ENCODE data around the gene DUOXA1. TPM values are rescaled to one million over a fixed set of nuclear protein-coding genes. Genes with fewer than 3 reads are reported as not detected.

Gene DUOXA1
- total RNA-seq, 1 donor from 2014 or later: not detected

DNA sequence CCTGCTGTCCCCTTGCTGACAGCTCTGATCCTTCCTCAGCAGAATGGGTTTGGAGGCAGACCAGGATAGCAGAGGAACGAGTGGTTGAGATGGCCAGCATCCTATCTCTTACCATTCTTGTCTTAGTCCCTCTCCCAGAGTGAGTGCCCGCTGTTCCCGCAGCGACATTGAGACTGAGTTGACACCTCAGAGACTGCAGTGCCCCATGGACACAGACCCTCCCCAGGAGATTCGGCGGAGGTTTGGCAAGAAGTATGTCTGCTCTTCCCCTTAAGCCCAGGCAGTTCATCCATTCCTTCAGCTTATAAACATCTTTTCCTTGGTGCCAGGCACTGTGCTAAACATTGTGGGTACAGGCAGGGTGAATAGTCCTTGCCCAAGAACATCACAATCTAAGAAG, 21.3 kb upstream of the DUOXA1 start:
- Mint-ChIP-seq H3K27me3 (ENCODE audit: unreplicated experiment) (peaks cover 13% of the 10 kb centered on the region), H3K4me1 (ENCODE audit: low read depth, unreplicated experiment) (no peaks in the 10 kb centered on the region), H3K9me3 (ENCODE audit: unreplicated experiment) (peaks cover 9% of the 10 kb centered on the region), H3K4me3 (ENCODE audit: unreplicated experiment) (no peak overlapping the region), H3K36me3 (ENCODE audit: unreplicated experiment) (peaks cover 6% of the 10 kb centered on the region), H3K27ac (ENCODE audit: unreplicated experiment) (no peak overlapping the region)
- no peak for DNase-seq
- TF ChIP-seq, protein P1, sequence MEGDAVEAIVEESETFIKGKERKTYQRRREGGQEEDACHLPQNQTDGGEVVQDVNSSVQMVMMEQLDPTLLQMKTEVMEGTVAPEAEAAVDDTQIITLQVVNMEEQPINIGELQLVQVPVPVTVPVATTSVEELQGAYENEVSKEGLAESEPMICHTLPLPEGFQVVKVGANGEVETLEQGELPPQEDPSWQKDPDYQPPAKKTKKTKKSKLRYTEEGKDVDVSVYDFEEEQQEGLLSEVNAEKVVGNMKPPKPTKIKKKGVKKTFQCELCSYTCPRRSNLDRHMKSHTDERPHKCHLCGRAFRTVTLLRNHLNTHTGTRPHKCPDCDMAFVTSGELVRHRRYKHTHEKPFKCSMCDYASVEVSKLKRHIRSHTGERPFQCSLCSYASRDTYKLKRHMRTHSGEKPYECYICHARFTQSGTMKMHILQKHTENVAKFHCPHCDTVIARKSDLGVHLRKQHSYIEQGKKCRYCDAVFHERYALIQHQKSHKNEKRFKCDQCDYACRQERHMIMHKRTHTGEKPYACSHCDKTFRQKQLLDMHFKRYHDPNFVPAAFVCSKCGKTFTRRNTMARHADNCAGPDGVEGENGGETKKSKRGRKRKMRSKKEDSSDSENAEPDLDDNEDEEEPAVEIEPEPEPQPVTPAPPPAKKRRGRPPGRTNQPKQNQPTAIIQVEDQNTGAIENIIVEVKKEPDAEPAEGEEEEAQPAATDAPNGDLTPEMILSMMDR (IDR thresholded peaks at IDR 0.05; ENCODE audit: partially characterized antibody, unreplicated experiment): no peak

DNA sequence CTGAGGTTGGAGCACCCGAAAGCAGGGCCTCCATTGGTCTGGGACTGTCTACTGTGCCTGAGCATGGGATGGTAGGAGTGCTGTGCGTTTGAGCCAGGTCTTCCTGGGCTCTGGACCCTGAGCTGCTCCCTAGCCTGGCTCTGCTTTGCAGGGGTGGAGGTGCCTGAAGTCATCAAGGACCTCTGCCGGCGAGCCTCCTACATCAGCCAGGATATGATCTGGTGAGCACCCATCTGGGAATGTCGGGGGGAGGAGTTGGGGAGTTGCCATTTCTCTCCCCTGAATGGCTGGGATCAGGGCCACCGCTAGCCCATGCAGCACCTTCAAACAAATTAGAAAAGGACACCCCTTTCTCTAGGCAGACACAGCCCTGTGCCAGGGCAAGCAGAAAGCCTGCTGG, 20.8 kb upstream of the DUOXA1 start:
- TF ChIP-seq, protein P1 (IDR thresholded peaks at IDR 0.05; ENCODE audit: partially characterized antibody, unreplicated experiment): no peak
- Mint-ChIP-seq H3K27ac (ENCODE audit: unreplicated experiment) (no peak overlapping the region), H3K36me3 (ENCODE audit: unreplicated experiment) (peaks cover 6% of the 10 kb centered on the region), H3K4me1 (ENCODE audit: low read depth, unreplicated experiment) (no peaks in the 10 kb centered on the region), H3K9me3 (ENCODE audit: unreplicated experiment) (peaks cover 5% of the 10 kb centered on the region), H3K4me3 (ENCODE audit: unreplicated experiment) (no peak overlapping the region), H3K27me3 (ENCODE audit: unreplicated experiment) (peaks cover 11% of the 10 kb centered on the region)
- DNase-seq: no peak

DNA sequence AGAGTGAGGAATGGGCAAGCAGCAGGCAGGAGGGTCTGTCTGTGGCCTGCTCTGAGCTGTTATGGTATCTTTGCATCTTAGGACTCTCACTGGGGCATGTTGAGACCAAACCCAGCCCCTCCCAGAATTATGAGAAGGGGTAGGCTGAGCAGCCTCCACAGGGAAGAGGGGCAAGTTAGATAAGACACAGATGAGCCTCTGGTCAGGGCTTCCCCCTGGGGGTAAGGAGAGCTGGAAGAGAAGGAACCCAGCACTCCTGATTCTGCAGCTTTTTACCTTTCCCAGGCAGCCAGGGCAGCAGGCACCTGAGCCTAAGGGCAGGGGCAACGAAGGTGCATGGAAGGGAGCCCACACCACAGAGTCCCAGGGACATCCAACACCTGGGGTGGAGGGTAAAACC, 19.4 kb upstream of the DUOXA1 start:
- Mint-ChIP-seq H3K36me3 (ENCODE audit: unreplicated experiment) (peaks cover 6% of the 10 kb centered on the region), H3K27ac (ENCODE audit: unreplicated experiment) (no peak overlapping the region), H3K4me3 (ENCODE audit: unreplicated experiment) (no peak overlapping the region), H3K27me3 (ENCODE audit: unreplicated experiment) (peaks cover 13% of the 10 kb centered on the region), H3K9me3 (ENCODE audit: unreplicated experiment) (peaks cover 3% of the 10 kb centered on the region), H3K4me1 (ENCODE audit: low read depth, unreplicated experiment) (no peaks in the 10 kb centered on the region)
- no peak for DNase-seq
- TF ChIP-seq, protein P1 (IDR thresholded peaks at IDR 0.05; ENCODE audit: partially characterized antibody, unreplicated experiment): no peak

DNA sequence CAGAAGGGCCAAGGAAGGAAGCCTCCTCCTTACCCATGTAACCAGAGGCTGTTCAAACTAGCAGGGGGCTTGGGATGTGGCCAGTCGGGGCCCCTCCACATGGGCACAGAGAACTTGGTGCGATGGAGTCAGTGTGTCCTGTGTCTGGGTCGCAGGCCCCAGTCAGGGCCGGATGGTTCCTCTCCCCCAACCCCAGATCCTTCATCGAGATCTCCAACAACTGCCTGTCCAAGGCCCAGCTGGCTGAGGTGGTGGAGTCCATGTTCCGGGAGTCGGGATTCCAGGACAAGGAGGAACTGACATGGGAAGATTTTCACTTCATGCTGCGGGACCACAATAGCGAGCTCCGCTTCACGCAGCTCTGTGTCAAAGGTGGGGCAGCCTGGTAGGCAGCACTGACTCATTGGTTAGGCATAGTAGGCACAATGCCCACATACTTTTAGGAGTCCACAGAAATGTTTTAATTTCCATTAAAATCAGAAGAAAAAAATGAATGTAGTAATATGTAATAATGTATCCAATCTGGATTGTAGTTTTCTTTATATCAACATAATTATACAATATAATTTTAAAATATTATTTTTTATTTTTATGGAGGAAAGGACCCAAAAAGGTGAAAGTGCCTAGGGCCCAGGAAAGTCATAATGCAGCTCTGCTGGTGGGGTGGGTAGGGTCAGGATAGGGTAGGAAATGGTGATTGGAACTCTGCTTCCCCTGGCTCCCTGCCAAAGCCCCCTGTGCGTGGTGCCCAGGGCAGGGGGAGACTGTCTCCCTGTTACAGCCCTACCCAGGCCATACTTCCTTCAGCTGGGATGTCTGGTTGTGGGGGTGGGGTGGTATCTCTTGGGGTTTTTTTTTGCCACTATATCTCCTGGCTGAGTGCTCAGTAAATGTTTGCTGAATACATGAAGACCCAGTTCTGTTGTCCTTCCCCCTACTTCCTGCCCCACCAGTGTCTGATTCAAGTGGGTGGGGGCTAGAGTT, 18.7 kb upstream of the DUOXA1 start:
- Mint-ChIP-seq H3K4me1 (ENCODE audit: low read depth, unreplicated experiment) (no peaks in the 10 kb centered on the region), H3K9me3 (ENCODE audit: unreplicated experiment) (peaks cover 3% of the 10 kb centered on the region), H3K27ac (ENCODE audit: unreplicated experiment) (no peak overlapping the region), H3K27me3 (ENCODE audit: unreplicated experiment) (peaks cover 13% of the 10 kb centered on the region), H3K4me3 (ENCODE audit: unreplicated experiment) (no peak overlapping the region), H3K36me3 (ENCODE audit: unreplicated experiment) (peaks cover 6% of the 10 kb centered on the region)
- DNase-seq: no peak
- TF ChIP-seq, protein P1 (IDR thresholded peaks at IDR 0.05; ENCODE audit: partially characterized antibody, unreplicated experiment): no peak

DNA sequence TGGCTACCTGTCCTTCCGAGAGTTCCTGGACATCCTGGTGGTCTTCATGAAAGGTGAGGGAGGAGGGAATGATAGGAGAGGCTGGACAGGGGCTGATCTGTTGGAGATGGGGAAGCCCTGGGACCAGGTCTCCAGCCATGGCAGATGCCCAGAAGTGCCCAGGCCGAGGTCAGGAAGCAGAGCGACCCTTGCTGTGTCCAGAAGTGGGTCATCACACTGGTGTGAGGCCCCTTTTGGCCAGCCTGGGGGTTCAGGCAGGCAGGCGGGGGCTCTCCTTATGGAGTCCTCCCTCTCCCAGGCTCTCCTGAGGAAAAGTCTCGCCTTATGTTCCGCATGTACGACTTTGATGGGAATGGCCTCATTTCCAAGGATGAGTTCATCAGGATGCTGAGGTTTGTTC, 17.9 kb upstream of the DUOXA1 start:
- Mint-ChIP-seq H3K27me3 (ENCODE audit: unreplicated experiment) (peaks cover 11% of the 10 kb centered on the region), H3K9me3 (ENCODE audit: unreplicated experiment) (peaks cover 3% of the 10 kb centered on the region), H3K4me3 (ENCODE audit: unreplicated experiment) (no peak overlapping the region), H3K27ac (ENCODE audit: unreplicated experiment) (no peak overlapping the region), H3K4me1 (ENCODE audit: low read depth, unreplicated experiment) (no peaks in the 10 kb centered on the region), H3K36me3 (ENCODE audit: unreplicated experiment) (peaks cover 5% of the 10 kb centered on the region)
- TF ChIP-seq, protein P1 (IDR thresholded peaks at IDR 0.05; ENCODE audit: partially characterized antibody, unreplicated experiment): no peak
- DNase-seq: no peak
